HG03342 (cell line): ENCODE results near the gene PDGFRB.
A peak's percentile ranks its signal among the peaks of the same experiment; 100 is the strongest.

ENCODE experiments used
- ATAC-seq: cut with Tn5 transposase; IDR thresholded peaks from one replicate; pipeline ENCODE4 v1.9.1; 2021; ENCODE audit warnings: mild to moderate bottlenecking, moderate library complexity; ENCODE audit not compliant: unreplicated experiment

PDGFRB gene

DNA sequence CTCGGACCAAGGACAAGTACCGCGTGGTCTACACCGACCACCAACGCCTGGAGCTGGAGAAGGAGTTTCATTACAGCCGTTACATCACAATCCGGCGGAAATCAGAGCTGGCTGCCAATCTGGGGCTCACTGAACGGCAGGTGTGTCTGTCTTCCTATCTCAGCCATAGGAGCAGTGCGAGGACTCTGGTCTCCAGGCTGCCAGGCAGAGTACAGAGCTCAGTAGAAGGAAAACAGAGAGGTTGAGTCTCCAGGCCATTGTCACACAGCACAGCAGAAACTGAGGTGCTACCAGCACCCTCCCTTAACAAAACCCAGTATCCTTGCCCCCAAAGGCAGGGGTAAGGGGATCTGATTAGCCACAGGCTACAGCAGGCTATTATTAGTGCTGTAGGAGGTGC, 27.1 kb upstream of the PDGFRB start:
- no peak for ATAC-seq

DNA sequence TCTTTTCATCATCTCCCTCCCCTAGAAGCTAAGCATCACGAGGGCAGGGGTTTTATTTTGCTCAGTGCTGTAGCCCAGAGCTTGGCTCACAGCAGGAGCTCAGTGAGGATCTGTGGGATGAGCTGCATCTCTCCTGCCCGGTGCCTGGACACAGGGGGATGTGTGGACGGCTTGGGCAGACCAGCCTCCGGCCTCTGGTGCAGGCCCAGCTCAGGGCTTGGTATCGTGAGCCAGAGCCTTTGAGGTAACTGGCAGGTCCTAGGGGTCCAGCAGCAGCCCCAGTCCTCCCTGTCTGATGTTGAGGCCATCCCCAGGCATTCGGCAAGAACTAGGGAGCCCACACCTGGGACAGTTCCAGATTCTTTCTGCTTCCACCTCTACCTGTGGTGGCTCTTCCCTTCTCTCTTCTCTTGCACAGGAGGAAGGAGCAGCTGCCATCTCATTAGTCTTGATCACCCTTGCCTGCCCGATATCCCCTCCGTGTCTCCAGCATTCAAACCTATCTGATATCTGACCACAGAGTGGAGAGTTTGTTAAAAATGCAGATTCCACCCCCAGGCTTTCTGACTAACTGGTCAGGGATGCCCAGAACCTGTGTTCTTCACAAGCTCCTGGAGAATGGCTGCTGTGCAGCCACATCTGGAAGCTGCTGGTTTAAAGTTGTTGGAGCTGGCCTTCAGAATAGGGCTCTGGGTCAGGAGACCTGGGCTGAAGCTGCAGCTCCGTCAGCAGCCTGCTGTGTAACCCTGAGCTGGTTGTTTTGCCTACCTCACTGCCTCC, 26.3 kb upstream of the PDGFRB start:
- ATAC-seq: no peak

DNA sequence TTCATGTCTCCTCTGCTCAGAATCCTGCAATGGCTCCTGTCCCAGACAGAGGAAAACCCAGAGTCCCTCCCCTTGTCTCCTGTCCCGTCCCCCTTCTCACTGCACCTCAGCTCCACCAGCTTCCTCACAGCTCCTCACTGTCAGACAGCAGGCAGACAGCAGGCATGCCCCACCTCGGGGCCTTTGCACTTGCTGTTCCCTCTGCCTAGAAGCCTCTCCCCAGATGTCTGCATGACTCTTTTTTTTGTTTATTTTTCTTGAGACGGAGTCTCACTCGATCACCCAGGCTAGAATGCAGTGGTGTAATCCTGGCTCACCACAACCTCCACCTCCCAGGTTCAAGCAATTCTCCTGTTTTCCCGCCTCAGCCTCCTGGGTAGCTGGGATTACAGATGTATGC, 25.4 kb upstream of the PDGFRB start:
- no peak for ATAC-seq

DNA sequence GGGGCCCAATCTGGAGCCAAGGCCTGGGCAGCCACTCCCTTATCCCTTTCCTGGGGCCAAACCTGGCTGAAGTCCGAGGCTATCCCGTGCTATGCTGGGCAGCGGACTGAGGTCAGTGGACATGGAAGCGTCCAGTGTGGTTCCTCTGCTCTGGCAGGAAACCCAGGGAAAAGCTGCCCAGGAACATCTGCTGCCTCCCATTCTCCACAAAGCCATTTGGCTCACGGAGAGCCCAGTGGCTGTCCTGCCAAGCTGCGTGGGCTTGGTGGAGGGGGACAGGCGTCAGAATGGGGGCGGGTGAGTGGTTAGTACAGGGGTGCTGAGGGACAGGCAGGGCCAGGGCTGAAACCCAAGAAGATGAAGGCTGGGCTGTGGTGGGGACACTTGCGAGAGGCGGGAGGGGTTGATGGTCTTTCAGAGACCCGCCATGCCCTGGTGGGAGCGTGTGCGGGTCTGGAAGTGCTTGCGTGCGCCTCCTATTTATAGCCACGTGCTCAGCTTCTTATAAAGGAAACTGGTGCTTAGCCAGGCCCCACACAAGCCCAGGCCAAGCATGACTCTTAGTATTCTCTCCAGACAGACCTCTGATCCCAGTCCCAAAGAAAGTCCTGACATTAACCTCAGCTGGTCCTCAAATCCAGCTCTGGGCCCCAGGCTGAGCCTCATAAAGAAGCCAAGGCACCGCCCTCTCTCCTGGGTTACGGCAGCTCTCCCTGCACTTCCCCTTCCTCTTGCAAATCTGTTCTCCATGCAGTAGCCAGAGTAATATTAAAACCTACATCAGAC, 24.8 kb upstream of the PDGFRB start:
- ATAC-seq: no peak

DNA sequence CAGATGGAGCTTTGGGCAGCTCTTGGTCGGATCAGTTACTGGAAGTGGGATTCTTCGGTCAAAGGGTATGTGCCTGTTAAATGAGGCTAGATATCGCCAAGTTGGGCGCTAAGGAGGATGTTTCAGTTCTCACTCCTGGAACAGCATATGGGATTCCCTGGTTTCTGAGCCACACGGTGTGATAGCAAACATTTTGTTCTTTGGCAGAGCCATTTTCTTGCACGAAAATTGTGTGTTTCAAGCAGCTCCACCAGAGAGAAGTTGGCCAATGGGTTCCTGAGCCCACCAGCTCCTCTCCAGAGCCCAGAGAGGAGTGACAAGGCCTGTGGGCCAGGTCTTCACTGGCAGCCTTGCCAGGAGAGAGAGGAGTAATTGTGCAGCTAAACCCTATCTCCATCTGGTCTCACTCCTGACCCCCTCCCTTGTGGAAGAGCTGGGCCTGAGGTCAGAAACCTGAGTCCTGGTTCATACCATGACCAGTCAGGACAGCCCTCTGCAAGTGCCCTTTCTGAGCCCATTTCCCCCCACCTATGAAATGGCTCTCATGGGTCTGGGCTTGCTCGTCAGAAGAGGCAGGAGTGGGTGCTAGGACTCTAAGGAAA, 23.5 kb upstream of the PDGFRB start:
- no peak for ATAC-seq

DNA sequence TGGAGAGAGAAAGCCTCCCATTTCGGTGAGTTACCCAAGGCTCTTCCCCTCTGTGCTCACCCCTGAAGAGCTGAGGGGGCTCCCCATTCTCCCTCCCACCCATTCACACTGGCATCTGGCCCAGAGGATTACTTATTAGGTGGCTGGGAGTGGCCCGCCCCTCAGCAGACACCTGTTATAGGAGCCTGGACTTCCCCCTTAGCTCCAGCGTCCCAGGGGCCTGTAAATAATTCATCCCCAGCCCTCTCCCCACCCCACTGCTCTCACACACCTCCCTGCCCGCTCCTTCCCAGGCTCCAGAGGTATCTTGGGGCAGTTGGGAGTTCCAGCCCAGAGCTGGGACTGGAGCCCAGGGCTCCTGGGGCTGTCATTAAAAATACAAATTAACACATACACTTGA, 22.6 kb upstream of the PDGFRB start:
- peak; percentile 56 for ATAC-seq

DNA sequence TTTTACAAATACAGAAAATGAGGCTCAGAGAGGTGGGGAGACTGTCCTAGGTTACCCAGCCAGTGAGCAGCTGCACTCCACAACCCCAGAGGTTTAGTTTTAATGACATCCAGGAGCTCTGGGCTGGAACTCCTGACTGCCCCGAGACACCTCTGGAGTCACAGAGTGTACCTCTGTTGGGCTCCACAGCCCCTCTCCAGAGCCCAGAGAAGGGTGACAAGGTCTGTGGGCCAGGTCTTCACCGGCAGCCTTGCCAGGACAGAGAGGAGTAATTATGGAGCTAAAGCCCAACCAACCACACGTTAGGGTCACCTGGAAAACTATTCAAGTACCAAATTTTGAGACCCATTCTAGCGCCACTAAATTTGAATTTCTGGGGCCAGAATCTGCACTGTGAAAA, 22.1 kb upstream of the PDGFRB start:
- ATAC-seq: no peak

DNA sequence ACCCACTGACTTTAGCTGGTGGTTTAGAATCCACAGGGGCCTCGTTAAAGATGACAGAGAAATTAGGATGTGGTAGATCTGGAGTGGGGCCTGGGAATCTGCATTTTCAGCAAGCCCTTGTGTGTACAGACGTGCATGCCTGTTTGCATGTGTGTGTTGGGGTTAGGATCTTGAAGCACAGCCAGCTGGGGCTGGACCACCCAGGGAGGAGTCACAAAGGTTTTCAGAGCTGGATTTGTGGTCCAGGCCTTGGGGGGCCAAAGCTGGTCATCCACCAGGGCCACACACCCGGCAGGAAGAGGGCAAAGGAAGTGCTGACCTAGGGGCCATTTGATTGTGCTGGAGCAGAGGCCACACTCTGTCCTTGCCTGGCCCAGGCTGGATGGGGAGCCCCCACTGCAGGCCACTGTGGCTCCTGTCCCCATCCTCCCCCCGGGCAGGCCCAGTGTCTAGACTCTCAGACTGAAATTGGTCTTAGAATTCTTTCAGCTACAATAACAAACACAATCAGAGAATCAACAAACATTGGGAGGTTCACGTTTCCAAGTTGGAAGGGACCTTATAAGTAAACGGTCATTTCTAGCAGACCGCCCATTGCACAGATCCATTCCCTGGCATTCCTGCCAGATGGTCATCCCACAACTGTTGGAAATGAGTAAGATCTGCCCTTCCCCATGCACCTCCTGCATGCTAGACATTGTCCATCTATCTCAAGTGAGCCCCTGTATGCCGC, 21.3 kb upstream of the PDGFRB start:
- ATAC-seq: no peak

DNA sequence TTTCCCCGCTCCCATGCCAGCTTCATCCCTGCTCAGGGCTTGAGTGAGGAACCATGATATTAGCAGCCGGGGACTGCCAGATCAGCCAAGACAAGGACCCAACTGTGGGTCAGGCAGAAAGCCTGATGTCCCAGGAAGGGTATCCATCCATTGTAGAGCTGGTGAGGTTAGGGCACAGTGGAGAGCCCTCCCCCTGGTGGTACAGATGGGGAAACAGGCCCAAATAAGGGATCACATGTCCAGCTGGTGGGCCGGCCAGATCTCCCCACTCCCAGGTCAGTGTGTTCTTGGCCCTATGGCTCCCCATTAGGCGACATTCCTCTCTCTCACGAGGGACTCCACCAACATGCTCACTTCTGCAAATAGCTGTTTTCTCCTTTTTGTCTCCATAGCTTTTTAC, 19.9 kb upstream of the PDGFRB start:
- no peak for ATAC-seq

DNA sequence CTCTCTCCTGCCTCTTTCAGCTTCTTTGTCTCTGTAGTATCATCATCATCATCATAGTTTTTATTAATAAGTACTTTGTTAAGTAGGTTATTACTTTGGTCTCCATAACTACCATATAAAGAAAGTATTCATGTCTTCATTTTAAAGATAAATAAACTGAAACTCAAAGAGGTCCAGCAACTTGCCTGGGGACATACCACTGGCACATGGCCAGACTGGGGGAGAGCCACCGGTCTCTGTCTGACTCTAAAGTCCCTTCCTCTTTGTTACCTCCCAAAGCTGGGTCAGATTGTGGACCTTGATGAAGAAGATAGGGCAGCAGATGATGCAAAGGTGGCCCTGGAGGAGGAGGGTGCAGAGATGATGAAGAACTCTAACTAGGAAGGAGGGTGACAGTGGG, 19.4 kb upstream of the PDGFRB start:
- ATAC-seq: no peak

DNA sequence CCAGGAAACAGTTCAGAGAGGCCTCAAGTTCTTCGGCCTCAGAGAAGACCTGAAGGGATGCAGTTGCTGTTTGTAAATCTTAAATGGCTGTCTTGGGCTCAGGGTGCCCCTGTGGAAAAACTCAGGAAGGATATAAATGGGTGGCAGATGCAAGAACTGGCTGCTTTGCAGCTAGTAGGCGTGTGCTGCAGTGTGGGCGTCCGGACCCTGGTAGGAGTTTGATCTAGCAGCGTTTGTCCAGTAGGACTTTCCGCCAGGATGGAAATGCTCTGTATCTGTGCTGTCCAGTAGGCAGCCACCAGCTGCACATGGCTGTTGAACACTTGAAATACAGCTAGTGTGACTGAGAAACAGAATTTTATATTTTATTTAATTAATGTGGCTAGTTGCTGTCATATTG, 18.6 kb upstream of the PDGFRB start:
- no peak for ATAC-seq

DNA sequence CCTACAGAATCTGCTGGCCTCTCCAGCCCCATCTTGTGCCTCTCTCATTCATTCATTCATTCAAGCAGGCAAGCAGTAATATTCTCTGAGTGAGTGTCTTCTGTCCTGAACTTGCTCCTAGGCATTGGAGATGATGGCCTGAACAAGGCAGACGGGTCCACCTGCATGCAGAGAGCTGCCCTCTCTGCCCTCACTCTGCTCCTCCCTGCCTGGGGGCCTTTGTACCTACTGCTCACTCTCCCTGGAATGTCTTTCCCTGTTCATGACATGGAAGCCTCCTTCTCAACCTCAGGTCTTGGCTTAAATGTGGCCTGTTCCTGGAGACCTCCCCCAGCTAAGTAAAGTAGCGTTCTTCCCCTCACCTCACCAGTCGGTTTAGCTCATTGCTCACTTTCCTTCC, 17.5 kb upstream of the PDGFRB start:
- no peak for ATAC-seq

DNA sequence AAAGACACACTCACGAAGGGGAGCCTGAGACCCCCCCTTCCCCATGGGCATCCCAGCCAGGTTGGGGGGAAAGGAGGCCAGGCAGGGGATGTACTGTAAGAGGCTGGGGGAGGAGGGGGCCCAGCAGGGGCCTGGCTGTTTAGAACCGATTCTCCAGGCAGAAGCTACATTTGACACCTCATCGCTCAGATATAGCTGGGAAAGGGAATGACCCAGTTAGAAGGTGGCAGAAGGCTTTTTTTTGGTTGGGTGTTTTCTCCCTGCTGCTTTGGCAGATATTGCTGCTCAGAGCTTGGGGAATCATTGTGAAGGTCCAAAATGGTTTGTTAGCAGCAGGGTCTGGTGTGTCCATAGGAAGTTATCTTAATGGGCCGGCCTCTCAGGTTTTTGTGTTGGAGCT, 16.9 kb upstream of the PDGFRB start:
- no peak for ATAC-seq

DNA sequence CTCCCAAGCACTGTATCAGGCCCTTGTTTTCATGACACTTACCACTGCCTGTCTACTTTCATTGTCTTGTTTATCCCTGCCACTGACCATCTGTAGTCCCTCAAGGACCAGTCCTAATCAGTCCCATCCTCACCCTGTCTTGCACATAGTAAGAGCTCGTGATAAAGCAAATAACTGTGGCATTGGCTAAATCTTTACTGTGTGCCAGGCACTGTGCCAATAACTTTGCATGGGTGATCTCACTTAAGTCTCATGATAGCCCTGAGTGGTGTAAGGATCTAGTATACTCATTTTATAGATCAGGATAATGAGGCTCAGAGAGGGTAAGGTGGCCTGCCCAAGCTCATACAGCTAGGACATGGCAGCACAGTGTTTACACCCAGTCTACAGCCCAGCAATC, 16.5 kb upstream of the PDGFRB start:
- no peak for ATAC-seq

DNA sequence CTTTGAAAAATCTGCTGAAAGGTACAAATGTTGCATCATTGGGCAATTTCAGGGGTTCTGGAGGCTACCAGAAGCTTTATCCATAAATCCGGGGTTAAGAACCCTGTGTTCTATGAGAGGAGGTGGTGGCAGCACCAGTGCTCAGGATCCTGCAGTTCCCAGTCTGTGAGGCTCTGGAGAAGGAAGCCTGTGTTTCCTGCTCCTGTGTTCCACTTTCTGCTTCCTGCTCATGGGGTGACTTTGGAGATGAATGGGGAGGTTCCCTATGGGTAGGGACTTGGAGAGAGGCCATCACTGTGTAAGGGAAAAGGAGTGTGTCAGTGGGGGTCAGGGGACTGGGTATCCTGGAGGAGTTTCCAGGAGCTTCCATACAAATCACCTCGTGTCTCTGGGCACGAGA, 13.2 kb upstream of the PDGFRB start:
- ATAC-seq: no peak

DNA sequence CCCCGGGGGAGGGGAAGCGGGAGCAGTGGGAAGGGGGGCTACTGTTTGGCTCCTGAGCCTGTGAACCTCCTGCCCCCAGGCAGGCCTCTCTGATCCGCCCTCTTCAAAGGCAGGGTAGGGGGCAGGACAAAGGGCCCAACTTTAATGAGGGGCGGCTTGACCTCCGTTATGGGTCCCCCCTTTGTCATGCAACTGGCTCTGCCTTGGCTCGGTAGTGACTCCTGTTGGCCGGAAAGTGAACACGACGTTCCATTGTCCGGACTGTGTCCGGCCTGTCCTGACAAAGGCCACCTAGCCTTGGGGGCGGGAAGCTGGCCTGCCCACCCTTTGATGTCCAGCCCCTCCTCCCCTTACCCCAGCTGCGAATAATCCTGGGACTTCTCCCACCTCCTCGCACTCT, 12.3 kb upstream of the PDGFRB start:
- no peak for ATAC-seq

DNA sequence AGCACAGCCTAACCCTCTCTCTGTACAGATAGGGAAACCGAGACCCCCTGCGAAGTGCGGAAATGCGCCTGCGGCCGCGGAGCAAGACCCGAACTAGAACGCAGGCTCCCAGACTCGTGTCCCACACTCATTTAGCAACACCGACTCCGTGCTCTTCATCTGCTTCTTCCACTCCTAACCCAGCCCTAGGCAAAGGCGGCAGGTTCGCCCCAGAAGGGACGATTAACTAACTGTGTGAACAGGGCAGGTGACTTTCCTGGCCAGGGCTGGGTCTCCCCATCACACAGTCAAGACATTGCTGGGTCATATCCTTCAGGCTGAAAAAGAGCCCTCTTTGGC, 11.8 kb upstream of the PDGFRB start:
- no peak for ATAC-seq

DNA sequence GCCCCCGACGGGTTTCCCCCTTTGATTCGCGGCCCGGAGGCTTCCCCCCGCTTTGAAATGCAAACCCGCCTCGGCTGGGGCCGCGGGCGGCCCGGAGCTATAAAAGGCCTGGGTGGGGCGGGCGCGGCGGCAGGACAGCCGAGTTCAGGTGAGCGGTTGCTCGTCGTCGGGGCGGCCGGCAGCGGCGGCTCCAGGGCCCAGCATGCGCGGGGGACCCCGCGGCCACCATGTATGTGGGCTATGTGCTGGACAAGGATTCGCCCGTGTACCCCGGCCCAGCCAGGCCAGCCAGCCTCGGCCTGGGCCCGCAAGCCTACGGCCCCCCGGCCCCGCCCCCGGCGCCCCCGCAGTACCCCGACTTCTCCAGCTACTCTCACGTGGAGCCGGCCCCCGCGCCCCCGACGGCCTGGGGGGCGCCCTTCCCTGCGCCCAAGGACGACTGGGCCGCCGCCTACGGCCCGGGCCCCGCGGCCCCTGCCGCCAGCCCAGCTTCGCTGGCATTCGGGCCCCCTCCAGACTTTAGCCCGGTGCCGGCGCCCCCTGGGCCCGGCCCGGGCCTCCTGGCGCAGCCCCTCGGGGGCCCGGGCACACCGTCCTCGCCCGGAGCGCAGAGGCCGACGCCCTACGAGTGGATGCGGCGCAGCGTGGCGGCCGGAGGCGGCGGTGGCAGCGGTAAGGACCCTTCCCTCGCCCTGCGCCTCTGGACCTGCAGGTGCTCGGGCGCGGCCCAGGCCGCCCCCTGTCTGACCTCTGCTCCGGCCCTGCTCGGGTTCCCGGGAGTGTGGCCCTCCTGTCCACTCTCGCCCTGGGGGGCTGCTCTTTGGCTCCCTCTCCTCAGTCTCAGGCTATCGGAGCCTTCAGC, 11.2 kb upstream of the PDGFRB start, which contains the start of gene CDX1:
Gene CDX1 (plus strand): TSS at position 129 of the 862 bp plus-strand sequence. CDS start 99 bp downstream, at position 228.
- ATAC-seq: no peak

DNA sequence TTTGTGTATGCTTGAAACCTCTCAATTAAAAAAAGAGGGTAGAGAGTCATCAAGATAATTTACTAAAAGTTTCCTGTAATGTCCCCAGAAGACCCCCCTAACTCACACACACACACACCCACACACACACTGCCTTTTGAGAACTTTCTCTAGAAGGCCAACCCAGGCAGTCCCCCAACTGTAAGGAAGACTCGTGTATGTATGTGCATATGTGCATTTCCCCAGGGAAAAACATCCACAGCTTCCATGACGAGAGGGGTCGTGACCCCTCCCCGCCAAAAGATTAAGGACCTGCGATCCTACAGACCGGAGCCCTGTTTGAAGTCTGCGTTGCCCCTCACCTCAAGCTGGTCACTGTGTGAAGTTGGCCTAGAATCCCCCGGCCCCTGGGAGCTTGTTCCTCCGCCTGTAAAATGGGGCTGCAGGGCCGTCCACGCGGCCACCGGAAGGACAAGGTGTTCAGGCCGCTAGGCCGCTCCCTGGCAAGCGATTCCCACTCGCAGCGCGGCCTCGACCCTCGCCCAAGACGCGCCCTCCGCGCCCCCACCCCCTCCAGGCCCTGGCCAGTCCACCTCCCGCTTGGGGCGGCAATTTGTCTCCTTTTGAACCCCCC, 10.5 kb upstream of the PDGFRB start:
- no peak for ATAC-seq
